ENCODE data around the gene IQCE.
A peak's percentile ranks its signal among the peaks of the same experiment; 100 is the strongest.

Gene IQCE
- 11.6 reads per million, percentile 35 among the genes with 10 or more reads in this experiment for total RNA-seq

- peak; percentile 79 for DNase-seq
Measured at GRCh38 chr7:2558629-2559282, at the start of gene IQCE. IQCE (plus strand) TSS chr7:2558979; CDS start chr7:2559182, 203 bp downstream.

GRCh38 chr7:2509298-2509906 is 49.4 kb upstream of the IQCE start:
- no peak for DNase-seq

GRCh38 chr7:2510130-2510776 is 48.5 kb upstream of the IQCE start:
- no peak for DNase-seq

GRCh38 chr7:2510909-2511768 is 47.6 kb upstream of the IQCE start:
- DNase-seq, result peak; percentile 52

GRCh38 chr7:2511769-2512168 is 47.0 kb upstream of the IQCE start:
- DNase-seq, result no peak

- no peak for DNase-seq
Measured at GRCh38 chr7:2512179-2512661, 46.6 kb upstream of the IQCE start.

- DNase-seq, result no peak
Measured at GRCh38 chr7:2512713-2513112, 46.1 kb upstream of the IQCE start.

- DNase-seq, result no peak
Measured at GRCh38 chr7:2513702-2514101, 45.1 kb upstream of the IQCE start.

- DNase-seq, result no peak
Measured at GRCh38 chr7:2514473-2515423, 44.0 kb upstream of the IQCE start.

- no peak for DNase-seq
Measured at GRCh38 chr7:2515424-2516193, 43.2 kb upstream of the IQCE start.

GRCh38 chr7:2516194-2516555 is 42.6 kb upstream of the IQCE start:
- no peak for DNase-seq

- DNase-seq, result no peak
Measured at GRCh38 chr7:2517026-2517425, 41.8 kb upstream of the IQCE start.

- DNase-seq, result no peak
Measured at GRCh38 chr7:2517678-2518507, 40.9 kb upstream of the IQCE start.

GRCh38 chr7:2518737-2519118 is 40.1 kb upstream of the IQCE start:
- DNase-seq, result no peak

- peak; percentile 75 for DNase-seq
Measured at GRCh38 chr7:2519119-2519930, 39.5 kb upstream of the IQCE start, which contains the start of gene LFNG. LFNG (plus strand) TSS chr7:2519774; CDS start chr7:2519862, 88 bp downstream.

- no peak for DNase-seq
Measured at GRCh38 chr7:2520131-2520760, 38.5 kb upstream of the IQCE start.

GRCh38 chr7:2520761-2521290 is 38.0 kb upstream of the IQCE start:
- DNase-seq, result no peak

GRCh38 chr7:2521341-2521745 is 37.4 kb upstream of the IQCE start:
- no peak for DNase-seq
